NCI-H446 treated with DMSO at 0.1 percent for 48 hours (cell line): Measurements from ENCODE around the gene TDRD7.

Experiments used
- DNase-seq: peaks from one replicate; lab custom pipeline; 2025; lab: John Stamatoyannopoulos, UW

Gene TDRD7

GRCh38 chr9:97506306-97506705, 94.4 kb downstream of the TDRD7 start:
- no peak for DNase-seq

GRCh38 chr9:97506787-97507186, 94.9 kb downstream of the TDRD7 start:
- no peak for DNase-seq

- no peak for DNase-seq
Observed at GRCh38 chr9:97507428-97507984, 95.6 kb downstream of the TDRD7 start.

GRCh38 chr9:97508852-97509251, 97.0 kb downstream of the TDRD7 start:
- no peak for DNase-seq

GRCh38 chr9:97510797-97511654, 99.1 kb downstream of the TDRD7 start:
- no peak for DNase-seq

GRCh38 chr9:97511655-97512427, 99.9 kb downstream of the TDRD7 start:
- DNase-seq, result no peak

GRCh38 chr9:97512966-97513560, 101.2 kb downstream of the TDRD7 start:
- no peak for DNase-seq

- DNase-seq, result no peak
Observed at GRCh38 chr9:97514531-97514930, 102.6 kb downstream of the TDRD7 start.

- DNase-seq, result no peak
Observed at GRCh38 chr9:97515662-97516061, 103.8 kb downstream of the TDRD7 start.

GRCh38 chr9:97516111-97516510, 104.2 kb downstream of the TDRD7 start:
- DNase-seq, result no peak

GRCh38 chr9:97517331-97518089, 105.6 kb downstream of the TDRD7 start:
- no peak for DNase-seq

- DNase-seq, result no peak
Observed at GRCh38 chr9:97518166-97518908, 106.4 kb downstream of the TDRD7 start.

GRCh38 chr9:97518909-97519307, 107.0 kb downstream of the TDRD7 start:
- DNase-seq, result no peak

- no peak for DNase-seq
Observed at GRCh38 chr9:97519441-97519970, 107.6 kb downstream of the TDRD7 start.

GRCh38 chr9:97521576-97522333, 109.9 kb downstream of the TDRD7 start:
- no peak for DNase-seq

- no peak for DNase-seq
Observed at GRCh38 chr9:97524424-97524823, 112.5 kb downstream of the TDRD7 start.

- no peak for DNase-seq
Observed at GRCh38 chr9:97525451-97525850, 113.6 kb downstream of the TDRD7 start.

- no peak for DNase-seq
Observed at GRCh38 chr9:97526895-97527575, 115.1 kb downstream of the TDRD7 start.
